DOHH2 (cell line): ENCODE data around the gene KLHL1.

Source experiments
- EZH2phosphoT487 ChIP-seq: fragments of 200-600 bp; sonication (generic); IDR thresholded peaks from 2 replicates; pipeline ENCODE4 v1.6.1; 2017; ENCODE audit warnings: borderline replicate concordance, mild to moderate bottlenecking, antibody characterized with exemption, low read length, moderate library complexity, mixed read lengths
- TF ChIP-seq, protein P1 (sequence below): fragments of 200-600 bp; sonication (generic); IDR thresholded peaks from one replicate; pipeline ENCODE4 v1.5.1; 2014; ENCODE audit warnings: antibody characterized with exemption, mild to moderate bottlenecking, low read depth, low read length; ENCODE audit not compliant: poor library complexity, severe bottlenecking

- TF ChIP-seq, protein P1, sequence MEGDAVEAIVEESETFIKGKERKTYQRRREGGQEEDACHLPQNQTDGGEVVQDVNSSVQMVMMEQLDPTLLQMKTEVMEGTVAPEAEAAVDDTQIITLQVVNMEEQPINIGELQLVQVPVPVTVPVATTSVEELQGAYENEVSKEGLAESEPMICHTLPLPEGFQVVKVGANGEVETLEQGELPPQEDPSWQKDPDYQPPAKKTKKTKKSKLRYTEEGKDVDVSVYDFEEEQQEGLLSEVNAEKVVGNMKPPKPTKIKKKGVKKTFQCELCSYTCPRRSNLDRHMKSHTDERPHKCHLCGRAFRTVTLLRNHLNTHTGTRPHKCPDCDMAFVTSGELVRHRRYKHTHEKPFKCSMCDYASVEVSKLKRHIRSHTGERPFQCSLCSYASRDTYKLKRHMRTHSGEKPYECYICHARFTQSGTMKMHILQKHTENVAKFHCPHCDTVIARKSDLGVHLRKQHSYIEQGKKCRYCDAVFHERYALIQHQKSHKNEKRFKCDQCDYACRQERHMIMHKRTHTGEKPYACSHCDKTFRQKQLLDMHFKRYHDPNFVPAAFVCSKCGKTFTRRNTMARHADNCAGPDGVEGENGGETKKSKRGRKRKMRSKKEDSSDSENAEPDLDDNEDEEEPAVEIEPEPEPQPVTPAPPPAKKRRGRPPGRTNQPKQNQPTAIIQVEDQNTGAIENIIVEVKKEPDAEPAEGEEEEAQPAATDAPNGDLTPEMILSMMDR, result no peak
- TF ChIP-seq EZH2phosphoT487, result no peak
These were observed 132.8 kb downstream of the KLHL1 start for GRCh38 chr13:69975496-69975895.
